NCI-H226 (cell line): Measurements from ENCODE around the gene OR2AT4.
A peak's percentile ranks its signal among the peaks of the same experiment; 100 is the strongest.
"Not testable (repeated sequence)": the region's sequence is repeated elsewhere in the genome, so short reads cannot be mapped to it uniquely, and the experiment has no call there.

ENCODE experiments used
- DNase-seq: peaks from one replicate; pipeline ENCODE4 v3.0.0-alpha.2; 2015

Gene OR2AT4

DNA sequence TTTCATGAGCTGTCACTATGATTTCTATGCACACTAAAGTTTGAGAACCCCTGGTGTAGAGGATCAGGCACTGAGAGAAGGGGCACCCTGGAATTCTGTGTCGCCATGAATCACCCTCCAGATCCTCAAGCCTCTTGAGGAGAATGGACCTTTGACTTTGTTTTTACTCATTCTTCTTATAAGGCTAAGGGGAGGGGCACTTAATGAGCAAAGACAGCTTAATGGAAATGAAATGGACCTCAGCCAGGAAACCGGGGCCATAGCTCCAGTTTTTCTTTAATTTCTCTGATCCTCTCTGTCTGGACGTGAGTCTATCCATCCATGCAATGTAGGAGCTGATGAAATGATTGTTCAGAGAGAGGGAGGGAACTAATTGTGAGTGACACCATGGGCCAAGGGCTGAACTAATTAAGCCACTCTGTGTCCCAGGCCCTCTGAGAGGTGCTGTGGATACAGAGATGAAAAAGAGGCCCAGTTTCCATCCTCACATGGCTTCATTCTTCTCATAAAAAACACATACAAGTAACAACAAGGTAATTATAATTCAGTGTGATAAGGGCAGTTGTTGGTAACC is 32.8 kb downstream of the OR2AT4 start:
- no peak for DNase-seq

DNA sequence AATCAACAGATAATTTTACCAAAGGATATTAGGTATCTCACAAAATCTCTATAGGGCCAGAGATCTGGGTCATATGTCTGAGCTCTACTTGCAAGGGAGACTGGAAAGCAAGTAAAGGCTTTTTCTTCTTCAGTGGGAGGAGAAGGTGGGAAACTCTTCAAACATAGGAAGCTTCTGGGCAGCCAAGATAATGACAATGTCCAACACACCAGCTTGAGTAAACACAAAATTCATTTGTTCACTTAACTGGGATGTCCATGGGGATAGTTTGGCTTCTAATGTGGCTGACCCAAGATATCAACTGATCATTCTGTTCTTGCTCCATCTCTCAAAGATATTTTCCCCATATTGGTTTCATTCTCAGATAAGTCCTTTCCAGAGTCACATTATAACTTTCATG is 37.4 kb downstream of the OR2AT4 start:
- no peak for DNase-seq

DNA sequence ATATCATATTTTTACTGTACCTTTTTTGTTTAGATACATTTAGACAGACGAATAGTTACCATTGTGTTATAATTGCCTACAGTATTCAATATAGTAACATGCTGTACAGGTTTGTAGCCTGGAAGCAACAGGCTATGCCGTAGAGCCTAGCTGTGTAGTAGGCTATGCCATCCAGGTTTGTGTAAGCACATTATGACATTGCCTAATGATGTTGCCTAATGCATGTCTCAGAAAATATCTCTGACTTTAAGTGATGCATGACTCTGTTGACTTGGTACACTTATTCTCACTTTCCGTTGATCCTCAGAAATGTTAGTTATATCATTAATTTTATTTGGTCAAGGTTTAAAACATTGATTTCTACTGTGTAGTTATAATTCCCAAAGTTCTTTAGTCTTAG is 39.9 kb downstream of the OR2AT4 start:
- no peak for DNase-seq

DNA sequence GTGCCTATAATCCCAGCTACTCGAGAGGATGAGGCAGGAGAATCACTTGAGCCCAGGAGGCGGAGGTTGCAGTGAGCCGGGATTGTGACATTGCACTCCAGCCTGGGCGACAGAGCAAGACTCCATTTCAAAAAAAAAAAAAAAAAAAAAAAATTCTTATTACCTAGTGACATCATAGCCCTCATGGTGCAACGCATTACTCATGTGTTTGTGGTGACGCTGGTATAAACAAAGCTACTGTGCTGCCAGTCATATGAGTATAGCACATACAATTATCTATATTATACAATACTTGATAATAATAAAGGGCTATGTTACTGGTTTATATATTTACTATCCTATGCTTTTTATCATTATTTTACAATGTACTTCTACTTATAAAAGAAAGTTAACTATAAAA is 41.2 kb downstream of the OR2AT4 start:
- no peak for DNase-seq

DNA sequence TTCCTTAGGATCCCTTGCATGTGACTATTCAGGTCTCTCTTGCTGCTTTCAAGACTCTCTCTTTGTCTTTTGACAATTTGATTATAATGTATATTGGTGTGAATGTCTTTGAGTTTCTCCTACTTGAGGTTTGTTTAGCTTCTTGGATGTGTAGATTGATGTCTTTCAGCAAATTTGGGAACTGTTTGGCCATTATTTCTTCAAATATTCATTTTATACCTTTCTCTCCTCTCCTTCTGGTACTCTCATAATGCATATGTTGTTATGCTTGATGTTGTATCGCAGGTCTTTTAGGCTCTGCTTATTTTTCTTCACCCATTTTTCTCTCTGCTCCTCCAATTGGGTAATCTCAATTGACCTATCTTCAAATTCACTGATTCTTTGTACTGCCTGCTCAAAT is 44.2 kb downstream of the OR2AT4 start:
- DNase-seq: no peak

DNA sequence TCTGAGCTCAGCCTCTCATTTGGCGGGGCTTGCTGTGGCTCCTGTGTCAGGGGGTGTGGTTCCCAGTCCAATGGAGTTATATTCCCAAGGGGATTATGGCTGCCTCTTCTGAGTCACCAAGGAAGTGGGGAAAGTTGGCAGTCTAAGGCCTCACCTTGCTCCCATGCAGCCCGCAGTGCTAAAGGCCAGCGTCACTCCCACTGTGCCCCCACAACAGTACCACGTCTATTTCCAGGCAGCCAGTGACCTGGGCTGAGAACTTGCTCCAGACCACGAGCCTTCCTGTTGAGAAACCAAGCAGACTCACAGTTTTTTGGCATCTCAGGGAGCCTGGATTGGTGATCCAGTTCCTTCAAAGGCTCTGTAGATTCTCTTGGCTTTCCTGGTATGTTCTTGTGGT is 45.6 kb downstream of the OR2AT4 start:
- no peak for DNase-seq

DNA sequence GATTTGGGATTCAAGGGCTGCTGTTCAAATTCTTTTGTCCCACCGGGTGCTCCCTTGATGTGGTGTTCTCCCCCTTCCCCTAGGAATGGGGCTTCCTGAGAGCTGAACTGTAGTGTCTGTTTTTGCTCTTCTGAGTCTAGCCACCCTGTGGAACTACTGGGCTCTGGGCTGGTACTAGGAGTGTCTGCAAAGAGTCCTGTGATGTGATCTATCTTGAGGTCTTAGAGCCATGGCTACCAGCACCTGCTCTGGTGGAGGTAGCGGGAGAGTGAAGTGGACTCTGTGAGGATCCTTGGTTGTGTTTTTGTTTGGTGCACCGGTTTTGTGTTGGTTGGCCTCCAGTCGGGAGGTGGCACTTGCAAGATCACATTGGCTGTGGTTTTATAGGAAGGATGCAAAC is 46.2 kb downstream of the OR2AT4 start:
- no peak for DNase-seq

DNA sequence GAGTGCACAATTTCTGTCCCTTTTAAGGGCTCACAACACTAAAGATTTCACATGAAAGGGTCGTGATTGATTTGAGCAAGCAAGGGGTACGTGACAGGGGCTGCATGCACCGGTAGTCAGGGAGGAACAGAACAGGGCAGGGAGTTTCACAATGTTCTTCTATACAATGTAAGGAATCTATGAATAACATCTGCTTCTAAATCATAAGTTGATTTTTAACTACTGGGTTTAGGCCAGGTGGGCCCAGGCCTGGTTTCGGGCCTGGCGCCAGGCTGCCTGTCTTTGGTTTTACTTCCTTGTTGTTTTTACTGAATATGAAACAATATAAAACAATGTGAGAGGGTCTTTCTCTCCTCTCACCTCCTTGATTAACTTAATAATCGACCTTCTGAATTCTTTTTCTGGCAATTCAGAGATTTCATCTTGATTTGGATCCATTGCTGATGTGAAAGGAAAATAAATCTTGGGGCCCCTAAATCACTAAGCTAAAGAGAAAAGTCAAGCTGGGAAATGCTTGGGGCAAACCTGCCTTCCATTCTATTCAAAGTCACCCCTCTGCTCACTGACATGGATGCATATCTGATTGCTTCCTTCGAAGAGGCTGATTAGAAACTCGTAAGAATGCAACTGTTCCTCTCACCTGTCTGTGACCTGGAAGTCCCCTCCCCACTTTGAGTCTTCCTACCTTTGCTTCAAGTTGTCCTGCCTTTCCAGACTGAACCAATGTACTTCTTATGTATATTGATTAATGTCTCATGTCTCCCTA is 47.0 kb downstream of the OR2AT4 start:
- DNase-seq: not testable (repeated sequence)

DNA sequence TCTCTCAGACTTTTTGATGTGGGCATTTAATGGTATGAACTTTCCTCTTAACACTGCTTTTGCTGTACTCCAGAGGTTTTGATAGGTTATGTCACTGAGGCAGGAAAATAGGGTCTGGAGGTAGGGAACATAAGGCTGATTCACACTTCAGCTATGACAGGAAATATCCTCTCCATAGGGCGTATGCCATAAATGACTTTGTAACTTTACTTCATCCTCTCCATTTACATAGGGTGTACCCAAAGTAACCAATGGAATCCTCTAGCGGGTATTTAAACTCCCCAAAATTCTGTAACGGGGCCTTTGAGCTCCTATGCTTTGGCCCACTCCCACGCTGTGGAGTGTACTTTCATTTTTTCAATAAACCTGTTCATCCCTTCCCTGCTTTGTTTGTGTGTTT is 49.5 kb downstream of the OR2AT4 start:
- DNase-seq: no peak

DNA sequence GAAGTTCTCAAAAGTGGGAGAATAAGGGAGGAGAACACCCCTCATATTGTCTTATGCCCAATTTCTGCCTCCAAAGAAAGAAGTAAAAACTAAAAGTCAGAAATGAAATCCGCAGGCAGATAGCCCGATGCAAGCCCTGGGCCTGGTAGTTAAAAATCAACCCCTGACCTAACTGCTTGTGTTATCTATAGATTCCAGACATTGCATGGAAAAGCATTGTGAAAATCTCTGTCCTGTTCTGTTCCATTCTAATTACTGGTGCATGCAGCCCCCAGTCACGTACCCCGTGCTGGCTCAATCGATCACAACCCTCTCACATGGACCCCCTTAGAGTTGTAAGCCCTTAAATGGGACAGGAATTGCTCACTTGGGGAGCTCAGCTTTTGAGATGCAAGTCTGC is 50.0 kb downstream of the OR2AT4 start:
- not testable (repeated sequence) for DNase-seq

DNA sequence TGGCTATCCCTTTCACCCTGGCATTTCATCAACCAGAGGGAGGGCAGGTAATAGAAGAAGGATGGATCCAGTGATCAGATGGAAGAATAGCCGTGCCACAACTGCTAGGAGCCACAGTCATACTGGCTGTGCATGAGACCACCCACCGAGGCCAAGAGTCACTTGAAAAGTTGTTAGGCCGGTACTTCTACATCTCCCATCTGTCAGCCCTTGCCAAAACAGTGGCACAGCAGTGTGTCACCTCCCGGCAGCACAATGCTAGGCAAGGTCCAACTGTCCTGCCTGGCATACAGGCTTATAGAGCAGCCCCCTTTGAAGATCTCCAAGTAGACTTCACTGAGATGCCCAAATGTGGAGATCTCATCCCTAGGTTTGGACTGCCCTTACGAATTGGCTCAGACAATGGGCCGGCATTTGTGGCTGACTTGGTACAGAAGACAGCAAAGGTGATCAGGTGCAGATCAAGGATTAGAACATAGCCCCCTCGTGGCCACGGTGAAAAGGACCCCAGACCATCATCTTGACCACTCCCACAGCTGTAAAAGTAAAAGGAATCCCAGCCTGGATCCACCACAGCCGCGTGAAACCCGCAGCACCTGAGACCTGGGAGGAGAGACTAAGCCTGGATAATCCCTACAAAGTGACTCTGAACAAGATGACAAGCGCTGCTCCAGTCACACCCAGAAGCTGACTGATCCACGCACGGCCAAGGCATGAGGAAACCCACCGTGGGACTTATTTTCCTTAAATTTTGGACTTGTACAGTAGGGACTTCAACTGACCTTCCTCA is 52.1 kb downstream of the OR2AT4 start:
- DNase-seq: not testable (repeated sequence)

DNA sequence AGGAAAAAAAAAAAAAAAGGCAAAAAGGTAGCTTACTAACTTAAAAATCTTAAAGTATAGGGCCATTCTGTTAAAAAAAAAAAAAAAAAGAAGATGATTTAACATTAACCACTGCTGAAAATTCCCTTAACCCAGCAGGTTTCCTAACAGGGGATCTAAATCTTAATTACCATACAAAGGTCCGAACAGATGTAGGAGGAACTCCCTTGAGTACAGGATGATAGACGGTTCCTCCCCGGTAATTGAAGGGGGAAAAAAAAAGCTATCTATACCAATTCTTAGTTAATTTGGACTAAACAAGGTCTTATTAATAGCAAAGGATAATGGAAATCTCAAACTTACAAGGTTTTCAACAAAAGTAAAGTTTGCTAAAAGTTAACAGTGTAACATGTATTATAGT is 54.9 kb downstream of the OR2AT4 start:
- DNase-seq: not testable (repeated sequence)

DNA sequence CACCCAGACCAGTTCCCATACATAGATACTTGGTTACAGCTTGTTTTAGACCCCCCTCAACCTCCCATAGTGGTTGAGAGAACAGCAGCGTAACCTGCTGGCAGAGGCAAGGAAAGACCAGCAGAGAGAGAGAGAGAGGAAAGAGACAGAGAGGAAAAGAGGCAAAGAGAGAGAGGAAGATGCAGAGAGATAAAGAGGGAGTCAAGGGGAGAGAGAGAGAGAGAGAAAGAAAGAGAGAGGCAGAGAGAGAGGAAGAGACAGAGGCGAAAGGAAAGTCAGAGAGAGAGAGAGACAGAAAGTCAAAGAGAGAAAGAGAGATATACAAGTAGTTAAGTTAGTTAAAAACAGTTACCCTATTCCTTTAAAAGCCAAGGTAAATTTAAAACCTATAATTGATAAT is 55.4 kb downstream of the OR2AT4 start:
- DNase-seq: no peak

DNA sequence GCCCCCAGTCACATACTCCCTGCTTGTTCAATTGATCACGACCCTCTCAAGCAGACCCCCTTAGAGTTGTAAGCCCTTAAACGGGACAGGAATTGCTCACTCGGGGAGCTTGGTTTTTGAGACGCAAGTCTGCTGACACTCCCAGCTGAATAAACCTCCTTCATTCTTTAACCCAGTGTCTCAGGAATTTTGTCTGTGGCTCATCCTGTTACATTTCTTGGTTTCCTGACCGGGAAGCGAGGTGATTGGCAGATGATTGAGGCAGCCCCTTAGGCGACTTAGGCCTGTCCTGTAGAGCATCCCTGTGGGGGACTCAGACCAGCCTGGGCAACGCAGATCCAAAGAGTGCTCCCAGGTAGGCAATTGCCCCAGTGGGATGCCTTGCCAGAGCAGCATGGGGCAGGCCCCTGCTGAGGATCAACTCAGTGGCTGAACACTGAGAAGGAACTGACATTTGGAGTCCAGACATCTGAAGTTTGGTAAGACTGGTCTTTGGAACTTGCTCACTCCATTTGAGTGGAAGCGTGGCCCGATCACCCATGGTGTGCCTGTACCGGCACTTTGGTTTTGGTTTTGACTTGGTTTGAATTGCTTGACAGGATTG is 56.4 kb downstream of the OR2AT4 start:
- DNase-seq: no peak

DNA sequence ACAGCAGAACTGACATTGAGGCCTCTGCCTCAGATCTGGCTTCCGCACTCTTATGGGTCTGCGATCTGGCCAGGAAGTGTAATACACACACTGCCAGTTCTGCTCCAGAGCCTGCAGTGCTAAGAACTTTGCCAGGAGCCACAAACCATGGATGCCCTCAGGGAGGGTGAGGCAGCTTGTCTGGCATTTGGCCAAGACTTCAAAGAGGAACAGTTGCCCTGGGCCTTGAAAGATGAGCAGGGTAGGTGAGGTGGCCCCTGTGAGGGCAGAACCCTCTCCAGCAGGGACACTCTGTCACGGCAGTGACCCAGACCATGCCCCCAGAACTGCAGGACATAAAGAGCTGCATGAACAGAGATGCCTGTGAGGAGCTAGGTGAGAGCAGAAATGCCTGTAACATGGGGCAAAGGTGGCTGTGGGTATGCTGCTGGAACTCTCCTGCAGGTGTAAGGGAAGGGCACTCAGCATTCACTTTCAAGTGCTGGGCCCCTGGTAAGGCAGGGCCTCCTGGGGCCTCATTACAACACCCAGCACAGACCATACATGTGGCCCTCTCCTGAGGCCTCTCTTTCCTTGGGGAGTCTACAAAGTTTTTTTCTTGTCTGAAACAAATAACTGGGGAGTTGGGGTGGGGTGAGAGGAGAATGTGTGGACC is 60.6 kb downstream of the OR2AT4 start:
- DNase-seq: peak; percentile 61

DNA sequence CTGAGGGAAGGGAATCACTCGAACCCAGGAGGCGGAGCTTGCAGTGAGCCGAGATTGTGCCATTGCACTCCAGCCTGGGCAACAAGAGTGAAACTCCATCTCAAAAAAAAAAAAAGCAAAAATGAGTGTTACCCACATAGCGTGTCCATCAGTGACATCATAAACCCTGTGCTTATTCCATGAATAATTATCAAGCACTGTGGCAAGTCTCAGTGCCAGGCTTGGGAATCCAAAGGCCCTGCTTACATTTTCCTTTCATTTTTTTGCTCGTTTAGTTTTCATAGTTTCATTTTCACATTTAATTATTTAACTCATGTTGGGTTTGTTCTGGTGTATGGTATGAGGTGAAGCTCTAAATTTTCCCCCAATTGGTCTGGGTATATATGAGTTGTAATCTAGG is 61.4 kb downstream of the OR2AT4 start:
- no peak for DNase-seq

DNA sequence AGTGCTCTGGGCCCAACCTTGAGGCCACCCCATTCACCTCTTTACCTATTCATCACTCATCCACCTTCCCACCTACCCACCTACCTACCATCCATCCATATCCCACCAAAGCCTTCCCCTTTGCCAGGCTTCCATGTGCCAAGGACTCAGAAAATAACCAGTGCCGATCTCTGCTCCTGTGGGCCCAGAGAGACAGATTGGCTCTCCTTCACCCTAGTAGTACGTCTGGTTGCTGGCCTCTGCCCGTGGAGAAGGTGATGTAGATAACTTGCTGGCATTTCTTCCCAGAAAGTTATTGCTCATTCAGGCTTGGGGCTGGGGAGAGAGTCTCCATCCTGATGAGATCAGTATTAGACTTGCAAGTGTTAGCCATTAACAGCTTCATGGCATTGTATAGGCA is 62.8 kb downstream of the OR2AT4 start:
- DNase-seq: no peak

DNA sequence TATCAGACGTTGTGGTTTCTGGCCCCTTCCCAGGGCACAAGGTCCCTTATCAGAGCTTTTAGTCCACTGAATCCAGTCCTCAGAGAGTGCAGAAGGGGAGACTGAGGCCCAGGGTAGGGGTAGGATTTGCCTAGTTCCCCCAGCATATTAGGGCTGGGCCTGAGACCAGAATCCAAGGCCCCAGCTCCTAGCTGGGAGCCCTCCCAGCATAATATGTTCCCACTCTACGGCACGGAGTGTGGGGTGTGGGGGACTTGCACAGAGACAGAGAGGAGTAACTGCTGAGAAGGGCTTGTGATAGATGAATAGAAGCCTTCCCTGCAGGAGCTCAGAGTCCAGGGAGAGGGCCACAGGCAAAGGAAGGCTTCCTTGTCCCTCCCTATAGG is 64.1 kb downstream of the OR2AT4 start:
- DNase-seq: no peak

DNA sequence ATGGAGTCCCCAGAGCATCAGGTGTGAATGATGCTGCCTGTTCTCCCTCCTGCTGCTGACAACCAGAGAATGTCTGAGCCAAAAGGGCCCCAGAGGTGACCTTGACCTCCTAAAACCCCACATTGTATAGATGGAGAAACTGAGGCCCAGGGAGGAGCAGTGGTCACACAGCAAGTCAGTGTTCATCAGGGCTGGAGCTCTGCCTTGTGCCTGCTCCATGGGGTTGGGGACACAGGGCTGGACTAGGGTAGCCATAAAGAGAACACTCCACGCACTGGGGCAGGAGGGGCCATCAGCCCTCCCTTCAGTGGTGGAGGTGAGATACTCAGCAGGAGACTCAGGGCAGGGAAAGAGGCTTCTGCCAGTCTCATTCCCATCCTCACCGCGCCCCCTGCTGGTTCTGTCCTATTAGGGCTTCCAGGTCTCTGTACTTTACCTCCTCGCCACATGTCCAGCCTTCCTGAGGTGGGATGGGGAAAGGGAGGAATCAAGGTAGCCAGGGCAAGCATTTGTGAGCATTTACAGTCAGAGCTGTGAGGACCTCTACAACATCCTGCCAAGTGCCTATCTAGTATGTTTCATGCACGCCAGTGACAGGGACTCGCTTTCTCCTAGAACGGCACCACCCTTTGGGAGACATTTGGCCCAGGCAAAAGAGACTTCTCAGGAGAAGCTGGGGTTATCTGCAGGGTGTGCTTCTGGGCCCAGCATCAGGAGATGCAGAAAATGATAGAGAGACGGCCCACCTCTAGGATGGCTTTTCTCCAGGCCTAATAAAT is 64.7 kb downstream of the OR2AT4 start:
- peak; percentile 54 for DNase-seq
